Measurements from ENCODE around the gene PLAGL1.
"Not testable (repeated sequence)": the region's sequence is repeated elsewhere in the genome, so short reads cannot be mapped to it uniquely, and the experiment has no call there.

PLAGL1 gene, protein sequence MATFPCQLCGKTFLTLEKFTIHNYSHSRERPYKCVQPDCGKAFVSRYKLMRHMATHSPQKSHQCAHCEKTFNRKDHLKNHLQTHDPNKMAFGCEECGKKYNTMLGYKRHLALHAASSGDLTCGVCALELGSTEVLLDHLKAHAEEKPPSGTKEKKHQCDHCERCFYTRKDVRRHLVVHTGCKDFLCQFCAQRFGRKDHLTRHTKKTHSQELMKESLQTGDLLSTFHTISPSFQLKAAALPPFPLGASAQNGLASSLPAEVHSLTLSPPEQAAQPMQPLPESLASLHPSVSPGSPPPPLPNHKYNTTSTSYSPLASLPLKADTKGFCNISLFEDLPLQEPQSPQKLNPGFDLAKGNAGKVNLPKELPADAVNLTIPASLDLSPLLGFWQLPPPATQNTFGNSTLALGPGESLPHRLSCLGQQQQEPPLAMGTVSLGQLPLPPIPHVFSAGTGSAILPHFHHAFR

DNA sequence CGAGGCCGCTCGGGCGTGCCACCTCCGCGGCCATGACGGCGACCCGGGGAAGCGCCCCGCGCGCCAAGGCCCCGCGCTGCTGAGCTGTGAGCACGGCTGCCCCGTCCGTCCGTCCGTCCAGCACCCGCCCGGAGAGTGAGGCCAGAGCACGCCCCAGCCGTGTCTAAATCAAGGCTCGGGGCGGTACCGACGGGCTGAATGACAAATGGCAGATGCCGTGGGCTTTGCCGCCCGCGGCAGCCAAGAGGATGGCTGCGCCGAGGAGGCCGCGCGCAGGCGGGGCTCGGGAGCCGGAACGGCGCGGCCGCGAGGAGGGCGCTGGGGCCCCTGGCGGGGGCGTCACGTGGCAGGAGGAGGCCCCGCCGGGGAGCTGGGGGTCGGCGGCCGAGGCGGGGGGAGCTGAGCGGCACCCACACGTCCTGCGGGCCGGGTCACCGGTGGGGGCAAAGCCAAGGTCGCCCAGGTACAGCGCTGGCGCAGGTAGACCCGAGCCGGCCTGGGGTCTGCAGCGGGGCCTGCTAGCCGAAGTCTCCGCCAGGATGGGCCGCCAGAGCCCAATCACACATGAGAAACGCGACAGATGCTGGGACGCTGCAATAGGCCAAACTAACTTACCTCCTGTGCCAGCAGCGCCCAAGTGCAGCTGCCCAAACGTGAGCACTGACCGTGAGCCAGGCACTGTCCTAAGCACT is at the start of gene PLAGL1:
TSS of gene PLAGL1 (minus strand) at position 140 of the 692 bp plus-strand sequence. CDS start 60,123 bp downstream, outside the sequence.
- DNase-seq (ENCODE audit: low read depth): peak; percentile 81

DNA sequence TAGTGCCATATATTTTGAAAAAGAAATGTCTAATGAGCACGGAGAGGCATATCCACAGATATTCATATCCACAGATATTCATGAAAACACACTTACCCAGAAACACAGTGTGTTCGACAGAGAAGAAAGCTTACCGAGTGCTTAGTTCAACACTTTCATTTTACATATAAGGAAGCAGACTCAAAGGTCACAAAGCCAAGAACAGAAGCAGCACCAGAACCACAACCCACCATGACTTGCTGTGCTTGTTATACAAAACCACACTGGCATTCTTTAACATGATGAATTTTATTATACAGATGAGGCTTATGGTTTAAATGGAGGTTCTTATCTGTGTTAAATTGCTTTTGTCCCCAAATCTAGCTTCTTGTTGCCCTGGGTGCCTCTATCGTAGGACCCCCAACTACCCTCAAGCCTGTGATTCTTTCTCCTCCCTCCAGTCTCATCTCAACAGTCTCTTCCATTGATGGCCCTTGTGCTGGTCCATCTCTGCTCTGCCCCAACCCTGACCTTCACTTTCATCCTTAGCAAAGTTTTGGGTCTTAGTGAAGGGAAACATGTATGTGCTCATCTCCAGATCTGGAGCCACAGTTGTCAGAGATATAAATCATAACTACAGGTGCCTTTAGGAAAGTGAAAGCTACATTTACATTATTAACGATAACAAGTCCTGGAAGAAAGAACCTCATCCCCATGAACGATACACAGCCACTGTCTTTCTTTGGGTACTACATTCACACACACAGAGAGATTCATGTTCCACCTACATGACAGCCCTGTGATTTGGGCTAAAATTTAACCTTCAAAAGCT is 47.3 kb upstream of the PLAGL1 start:
- DNase-seq (ENCODE audit: low read depth): peak; percentile 19

DNA sequence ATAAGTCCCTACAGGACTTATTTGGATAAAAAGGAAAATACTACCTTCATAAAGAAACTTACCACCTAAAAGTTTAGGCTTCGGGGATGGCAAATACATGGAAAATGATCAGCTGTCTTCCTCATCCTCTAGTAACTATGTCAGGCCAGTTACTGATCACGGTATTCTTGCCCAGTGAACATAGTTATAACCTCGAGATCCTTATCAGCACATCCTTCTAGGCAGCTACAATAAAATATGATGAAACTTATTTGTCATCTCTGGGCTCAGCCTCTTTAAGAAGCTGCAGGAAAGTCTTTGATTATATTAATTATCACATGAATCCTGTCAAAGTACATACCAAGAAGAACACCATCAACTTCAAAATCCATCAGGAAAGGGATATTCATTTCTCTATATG is 45.5 kb upstream of the PLAGL1 start:
- DNase-seq (ENCODE audit: low read depth): peak; percentile 20

DNA sequence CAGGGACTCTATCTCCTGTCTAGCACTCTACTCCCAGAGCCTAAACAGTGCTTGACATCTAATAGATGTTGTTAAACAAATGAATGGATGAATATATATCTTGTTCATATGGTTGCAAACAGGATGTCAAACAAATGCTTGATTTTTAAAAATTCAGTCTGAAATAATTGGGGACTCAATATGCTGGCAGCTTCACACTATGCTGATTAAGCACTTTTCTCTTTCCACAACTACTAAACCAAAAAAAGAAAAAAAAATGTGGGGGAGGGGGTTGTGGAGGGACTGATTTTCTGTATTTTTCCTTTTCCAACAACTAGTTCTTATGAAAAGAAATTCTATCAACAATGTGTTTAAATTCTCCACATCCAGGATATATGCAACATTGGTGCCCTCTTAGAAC is 44.4 kb upstream of the PLAGL1 start:
- DNase-seq (ENCODE audit: low read depth): no peak

DNA sequence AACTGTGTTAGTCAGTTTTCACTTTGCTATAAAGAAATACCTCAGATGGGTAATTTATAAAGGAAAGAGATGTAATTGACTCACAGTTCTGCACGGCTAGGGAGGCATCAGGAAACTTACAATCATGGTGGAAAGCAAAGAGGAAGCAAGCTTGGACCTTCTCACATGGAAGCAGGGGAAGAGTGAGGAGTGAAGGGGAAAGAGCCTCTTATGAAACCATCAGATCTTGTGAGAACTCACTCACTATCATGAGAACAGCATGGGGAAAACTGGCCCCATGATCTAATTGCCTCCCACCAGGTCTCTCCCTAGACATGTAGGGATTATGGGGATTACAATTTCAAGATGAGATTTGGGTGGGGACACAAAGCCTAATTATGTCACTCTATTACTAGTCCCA is 41.3 kb upstream of the PLAGL1 start:
- DNase-seq (ENCODE audit: low read depth): no peak

DNA sequence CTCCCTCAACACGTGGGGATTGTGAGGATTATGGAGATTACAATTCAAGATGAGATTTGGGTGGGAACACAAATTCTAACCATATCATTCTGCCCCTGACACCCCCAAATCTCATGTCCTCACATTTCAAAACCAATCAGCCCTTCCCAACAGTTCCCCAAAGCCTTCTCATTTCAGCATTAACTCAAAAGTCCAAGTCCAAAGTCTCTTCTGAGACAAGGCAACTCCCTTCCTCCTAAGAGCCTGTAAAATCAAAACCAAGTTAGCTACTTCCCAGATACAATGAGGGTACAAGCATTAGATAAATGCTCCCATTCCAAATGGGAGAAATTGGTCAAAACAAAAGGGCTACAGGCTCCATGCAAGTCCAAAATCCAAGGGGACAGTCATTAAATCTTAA is 39.6 kb upstream of the PLAGL1 start:
- DNase-seq (ENCODE audit: low read depth): no peak

DNA sequence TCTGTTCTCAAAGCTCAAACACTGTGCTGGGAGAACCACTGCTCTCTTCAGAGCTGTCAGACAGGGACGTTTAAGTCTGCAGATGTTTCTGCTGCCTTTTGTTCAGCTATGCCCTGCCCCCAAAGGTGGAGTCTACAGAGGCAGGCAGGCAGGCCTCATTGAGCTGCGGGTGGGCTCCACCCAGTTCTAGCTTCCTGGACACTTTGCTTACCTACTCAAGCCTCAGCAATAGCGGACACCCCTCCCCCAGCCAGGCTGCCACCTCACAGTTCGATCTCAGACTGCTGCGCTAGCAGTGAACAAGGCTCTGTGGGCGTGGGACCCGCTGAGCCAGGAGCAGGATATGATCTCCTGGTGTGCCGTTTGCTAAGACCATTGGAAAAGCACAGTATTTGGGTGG is 38.6 kb upstream of the PLAGL1 start:
- not testable (repeated sequence) for DNase-seq (ENCODE audit: low read depth)

DNA sequence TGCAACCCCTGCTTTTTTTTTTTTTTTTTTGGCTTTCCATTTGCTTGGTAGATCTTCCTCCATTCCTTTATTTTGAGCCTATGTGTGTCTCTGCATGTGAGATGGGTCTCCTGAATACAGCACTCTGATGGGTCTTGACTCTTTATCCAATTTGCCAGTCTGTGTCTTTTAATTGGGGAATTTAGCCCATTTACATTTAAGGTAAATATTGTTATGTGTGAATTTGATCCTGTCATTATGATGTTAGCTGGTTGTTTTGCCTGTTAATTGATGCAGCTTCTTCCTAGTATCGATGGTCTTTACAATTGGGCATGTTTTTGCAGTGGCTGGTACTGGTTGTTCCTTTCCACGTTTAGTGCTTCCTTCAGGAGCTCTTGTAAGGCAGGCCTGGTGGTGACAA is 36.9 kb upstream of the PLAGL1 start:
- DNase-seq (ENCODE audit: low read depth): not testable (repeated sequence)

DNA sequence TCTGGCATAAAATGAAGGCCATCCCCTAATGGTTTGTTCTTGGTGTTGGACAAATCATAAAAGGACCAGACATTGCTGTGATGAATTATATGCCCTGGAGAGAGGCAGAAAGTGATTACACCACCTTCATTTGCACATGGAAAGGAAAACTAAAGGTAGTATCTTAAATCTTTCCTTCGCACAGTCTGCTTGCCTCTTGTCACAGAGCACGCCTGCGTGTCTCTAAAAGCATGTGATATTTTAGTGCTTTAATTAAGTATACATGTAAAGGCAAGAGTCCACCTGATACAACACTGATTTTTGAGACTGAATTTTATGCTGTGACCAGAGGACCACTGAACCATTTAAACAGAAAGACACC is 28.8 kb upstream of the PLAGL1 start:
- DNase-seq (ENCODE audit: low read depth): no peak

DNA sequence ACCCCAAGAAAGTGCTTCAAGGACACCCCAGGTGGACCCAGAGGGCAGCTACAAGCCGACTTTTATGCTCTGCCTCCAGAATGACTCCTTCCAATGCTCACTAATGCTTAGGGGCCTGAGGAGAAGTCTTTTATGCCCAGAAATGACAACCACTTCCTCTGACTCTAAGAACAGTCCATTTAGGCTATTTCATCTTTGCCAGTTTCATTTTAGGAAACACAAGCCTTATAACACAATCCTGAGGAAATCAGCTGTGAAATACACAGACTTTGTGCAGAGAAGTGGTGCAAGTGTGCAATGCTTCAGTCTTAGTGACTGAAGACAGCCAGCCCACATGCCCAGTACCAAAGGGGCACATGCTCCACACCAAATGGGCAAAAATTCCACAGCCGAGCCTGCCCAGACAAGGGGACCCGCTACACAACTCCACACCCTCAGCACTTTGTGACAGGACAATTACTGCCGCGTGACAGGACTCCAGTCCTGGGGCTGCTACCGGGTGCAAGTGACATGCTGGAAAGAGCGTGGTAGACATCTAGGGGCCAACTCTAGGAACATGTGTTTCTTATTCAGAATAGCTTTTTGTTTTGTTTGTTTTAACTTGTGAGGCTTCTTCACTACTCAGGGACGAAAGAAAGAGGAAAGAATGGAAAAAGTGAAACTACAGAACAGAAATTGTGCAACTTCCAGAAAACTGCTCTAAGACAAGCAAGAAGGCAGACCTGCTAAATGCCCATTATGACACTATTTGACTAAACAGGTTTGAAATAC is 28.2 kb upstream of the PLAGL1 start:
- DNase-seq (ENCODE audit: low read depth): peak; percentile 63

DNA sequence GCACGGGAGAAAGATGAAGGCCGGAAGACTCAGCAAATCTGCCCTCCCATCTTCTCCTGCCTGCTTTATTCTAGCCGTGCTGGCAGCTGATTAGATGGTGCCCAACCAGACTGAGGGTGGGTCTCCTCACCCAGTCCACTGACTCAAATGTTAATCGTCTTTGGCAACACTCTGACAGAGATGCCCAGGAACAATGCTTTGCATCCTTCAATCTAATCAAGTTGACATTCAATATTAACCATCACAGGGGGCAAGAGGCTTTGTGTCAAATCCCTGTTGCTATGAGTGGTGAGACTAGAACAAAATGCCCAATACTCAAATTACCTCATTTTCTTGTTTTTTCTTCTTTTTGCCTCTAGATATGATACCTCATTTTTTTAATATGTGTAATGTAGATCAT is 27.4 kb upstream of the PLAGL1 start:
- DNase-seq (ENCODE audit: low read depth): no peak

DNA sequence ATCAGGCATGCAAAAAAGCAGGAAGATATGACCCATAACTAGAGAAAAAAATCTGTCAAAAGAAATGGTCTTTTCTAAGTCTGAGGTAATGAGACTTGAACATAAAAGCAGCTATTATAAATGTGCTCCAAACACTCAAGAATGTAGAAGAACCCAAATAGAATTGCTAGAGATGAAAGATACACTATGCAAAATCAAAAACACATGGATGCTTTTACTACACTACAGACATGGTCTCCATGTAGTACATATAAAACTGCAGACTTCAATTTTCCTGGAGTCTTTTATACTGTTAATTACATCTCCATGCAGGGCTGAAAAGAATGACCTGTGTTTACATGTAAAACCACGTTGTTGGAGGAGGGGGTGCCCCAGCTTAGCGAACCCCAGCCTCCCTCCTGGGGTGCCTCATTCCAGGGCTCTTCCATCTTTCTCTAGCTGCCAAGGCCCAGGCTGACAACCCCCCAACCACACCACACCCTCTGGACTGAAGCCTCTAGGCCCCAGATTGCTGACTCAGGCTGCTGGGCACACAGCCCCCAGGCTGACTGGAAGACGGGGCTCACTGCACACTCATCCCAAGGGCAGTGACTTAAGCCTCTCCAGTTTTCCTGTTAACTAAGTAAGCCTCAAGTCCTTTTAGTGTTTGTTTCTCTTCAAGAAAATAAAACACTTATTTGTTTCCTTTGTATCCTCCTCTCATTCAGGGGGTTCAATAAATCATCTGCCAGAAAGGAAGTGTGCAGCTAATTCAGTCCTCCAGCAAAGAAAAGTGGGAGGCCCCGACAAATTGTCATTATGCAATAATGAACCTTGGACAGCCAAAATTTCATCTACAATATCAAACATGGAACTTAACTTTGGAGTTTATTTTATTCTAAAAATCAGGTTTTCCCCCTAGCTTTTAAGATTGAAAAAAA is 26.0 kb upstream of the PLAGL1 start:
- peak; percentile 80 for DNase-seq (ENCODE audit: low read depth)

DNA sequence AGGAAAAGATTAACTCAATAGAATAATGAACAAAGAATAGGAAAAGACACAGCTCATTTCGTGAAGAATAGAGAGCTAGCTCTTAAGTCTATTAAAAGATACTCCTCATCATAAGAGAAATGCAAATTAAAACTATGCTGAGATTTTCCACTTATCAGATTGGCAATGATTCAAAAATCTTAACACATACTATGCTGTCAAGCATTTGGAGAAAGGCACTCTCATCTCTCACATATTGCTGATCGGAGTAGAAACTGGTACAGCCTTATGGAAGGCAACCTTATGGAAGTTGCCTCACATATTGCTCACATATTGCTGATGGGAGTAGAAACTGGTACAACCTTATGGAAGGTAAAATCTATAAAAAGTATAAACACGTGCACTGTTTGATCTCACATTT is 21.4 kb upstream of the PLAGL1 start:
- DNase-seq (ENCODE audit: low read depth): peak; percentile 39

DNA sequence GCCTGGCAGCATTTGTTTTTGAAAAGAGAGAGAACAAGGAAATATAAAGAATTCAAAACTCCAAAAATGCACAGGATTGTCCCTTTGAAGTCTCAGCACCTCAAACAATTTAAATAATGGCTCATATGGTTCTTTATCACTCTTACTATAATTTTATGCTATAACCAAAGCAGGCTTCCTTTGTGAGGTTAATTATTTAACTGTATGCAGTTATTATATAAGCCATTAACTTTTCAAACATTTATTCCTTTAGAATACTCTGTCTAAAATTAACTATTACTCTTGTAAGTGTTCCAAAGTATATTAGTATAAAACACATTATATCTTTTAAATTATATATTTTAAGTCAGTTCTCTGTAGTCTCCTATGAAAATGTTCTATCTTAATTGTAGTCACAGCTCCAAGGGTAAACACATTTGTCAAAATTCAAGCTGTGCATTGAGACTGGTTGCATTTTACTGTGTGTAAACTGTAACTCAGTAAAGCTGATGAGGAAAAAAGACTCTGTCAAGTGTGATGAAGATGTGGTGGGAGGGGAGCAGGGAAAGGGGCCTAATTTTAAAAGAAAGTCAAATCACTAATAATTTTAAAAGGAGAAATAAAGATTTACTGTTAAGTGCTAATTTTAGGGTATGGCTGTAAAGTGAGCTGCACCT is 20.0 kb upstream of the PLAGL1 start:
- no peak for DNase-seq (ENCODE audit: low read depth)

DNA sequence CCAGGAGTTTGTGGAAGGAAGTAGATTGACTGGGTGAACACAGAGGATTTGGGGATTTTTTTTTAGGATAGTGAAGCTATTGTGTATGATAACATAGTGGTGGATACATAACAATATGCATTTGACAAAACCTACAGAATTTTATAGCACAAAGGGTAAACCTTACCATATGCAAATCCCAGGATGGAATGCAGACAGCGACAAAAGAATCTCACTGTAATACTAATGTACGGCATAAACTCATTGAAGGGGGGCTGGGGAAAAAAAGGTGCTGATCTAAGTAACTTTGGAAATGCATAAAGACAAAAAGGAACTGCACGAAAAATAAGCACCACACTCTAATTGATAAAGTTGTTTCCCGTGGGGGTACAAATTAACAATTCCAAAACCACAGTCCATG is 15.2 kb upstream of the PLAGL1 start:
- DNase-seq (ENCODE audit: low read depth): no peak

DNA sequence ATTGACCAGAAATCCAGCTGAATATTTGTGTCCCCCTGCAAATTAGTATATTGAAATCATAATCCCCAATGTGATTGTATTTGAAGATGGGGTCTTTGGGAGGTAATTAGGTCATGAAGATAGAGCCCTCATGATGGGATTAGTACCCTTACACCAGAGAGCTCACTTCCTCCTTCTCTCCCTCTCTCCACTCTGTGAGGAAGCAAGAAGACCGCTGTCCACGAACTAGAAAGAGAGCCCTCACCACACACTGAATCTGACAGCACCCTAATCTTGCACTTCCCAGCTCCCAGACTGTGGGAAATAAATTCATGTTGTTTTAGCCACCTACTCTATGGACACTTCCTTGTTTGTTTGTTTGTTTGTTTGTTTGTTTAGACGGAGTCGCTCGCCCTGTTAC is 11.9 kb upstream of the PLAGL1 start:
- no peak for DNase-seq (ENCODE audit: low read depth)

DNA sequence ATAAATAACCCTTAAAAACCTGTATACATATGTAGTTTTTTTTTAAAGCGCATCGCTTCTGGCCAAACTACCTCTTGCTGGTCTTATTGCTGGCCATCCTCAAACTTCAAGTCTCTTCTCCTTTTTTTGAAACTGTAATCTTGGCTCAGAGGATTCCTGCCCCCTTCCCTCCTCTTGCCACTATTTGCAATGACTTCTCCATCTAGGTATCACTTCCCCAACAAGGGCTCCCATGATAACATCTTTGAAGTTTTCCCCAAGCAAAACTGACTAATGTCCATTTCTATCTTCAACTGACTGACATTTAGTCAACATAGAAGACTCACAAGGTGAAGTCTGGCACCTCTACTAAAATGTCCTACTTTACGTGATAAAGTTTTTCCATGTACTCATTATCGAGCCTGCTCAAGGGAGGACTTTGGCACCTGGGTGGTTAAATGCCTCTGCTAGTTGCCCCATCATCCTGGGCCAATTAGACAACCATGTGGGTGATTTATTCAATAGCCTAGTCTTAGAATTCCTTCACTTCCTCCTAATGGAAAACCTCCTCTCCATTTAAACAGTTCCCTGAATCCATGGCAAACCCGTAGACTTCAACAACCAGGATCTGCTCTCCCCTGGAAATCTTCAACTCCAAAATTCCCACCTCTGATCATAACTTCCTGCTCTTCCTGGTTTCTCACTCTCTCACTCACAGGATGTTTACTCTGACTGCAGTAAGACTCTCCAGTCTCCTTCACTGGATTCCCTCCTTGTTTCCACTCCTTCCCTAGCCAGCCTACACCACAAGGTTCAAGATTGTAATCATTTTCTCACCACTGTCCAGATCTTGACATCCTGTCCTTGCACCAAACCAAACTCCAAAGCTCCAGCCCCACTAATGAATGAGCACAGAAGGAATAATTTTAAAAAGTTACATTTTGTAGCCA is 9.4 kb upstream of the PLAGL1 start:
- peak; percentile 11 for DNase-seq (ENCODE audit: low read depth)

DNA sequence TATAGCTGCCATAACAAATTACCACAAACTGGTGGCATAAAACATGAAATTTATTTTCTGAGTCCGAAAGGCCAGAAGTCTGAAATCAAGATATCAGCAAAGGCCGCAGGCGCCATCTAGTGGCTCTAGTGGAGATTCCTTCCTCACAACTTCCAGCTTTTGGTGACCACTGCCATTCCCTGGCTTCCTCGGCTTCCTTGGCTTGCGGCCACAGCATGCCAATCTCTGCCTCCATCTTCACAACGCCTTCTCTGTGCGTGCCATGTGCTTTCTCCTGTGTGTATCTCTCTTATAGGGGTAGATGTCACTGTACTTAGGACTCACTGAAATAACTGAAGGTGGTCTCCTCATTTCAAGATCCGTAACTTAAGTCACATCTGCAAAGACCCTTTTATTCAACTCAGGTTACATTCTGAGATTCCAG is 5.4 kb upstream of the PLAGL1 start:
- DNase-seq (ENCODE audit: low read depth): peak; percentile 85

DNA sequence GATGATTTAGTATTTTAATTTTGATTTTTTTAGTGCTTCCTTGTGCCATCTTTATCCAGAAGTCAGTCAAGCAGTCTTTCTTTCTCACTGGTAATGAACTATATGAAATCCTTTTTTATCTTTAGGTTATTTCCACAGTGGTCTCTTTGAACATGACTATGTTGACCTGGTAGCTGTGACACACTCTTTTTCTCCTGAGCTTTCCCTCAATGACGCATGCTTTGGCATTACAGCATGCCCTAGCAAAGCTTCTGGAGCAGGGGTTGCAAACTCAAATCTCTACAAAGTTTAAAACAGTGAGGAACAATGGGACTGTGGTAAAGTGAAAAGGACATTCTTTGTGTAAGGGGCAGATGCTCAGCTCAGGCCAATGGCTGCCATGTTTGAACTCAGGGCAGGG is 4.5 kb upstream of the PLAGL1 start:
- peak; percentile 1 for DNase-seq (ENCODE audit: low read depth)
